Muscle layer of colon (tissue), 2 donors: ENCODE data around the gene ITPRID2.
A peak's percentile ranks its signal among the peaks of the same experiment; 100 is the strongest.
"Not testable (repeated sequence)": the region's sequence is repeated elsewhere in the genome, so short reads cannot be mapped to it uniquely, and the experiment has no call there.

Source experiments
- H3K27ac ChIP-seq: one replicate; pipeline ENCODE4 v1.7.0; 2013; ENCODE audit warnings: low read depth, mild to moderate bottlenecking, low read length, moderate library complexity
- H3K27me3 ChIP-seq, 2 donors: one replicate each; pipeline ENCODE4 v1.7.0; 2013; ENCODE audit warnings: low read length in 2 of 2, mild to moderate bottlenecking in 2 of 2; ENCODE audit not compliant: insufficient read depth in 2 of 2, control insufficient read depth in 1 of 2
- H3K36me3 ChIP-seq: one replicate; pipeline ENCODE4 v1.7.0; 2013; ENCODE audit warnings: mild to moderate bottlenecking, low read length; ENCODE audit not compliant: insufficient read depth
- H3K4me1 ChIP-seq: one replicate; pipeline ENCODE4 v1.7.0; 2013; ENCODE audit warnings: mild to moderate bottlenecking, low read length; ENCODE audit not compliant: insufficient read depth
- H3K4me3 ChIP-seq, 2 donors: one replicate each; pipeline ENCODE4 v1.7.0; 2013; ENCODE audit warnings: low read length in 2 of 2, low read depth in 1 of 2, mild to moderate bottlenecking in 1 of 2, moderate library complexity in 1 of 2
- H3K9ac ChIP-seq: one replicate; pipeline ENCODE4 v1.7.0; 2013; ENCODE audit warnings: low read length
- H3K9me3 ChIP-seq: one replicate; pipeline ENCODE4 v1.7.0; 2013; ENCODE audit warnings: mild to moderate bottlenecking, low read length
- donor health status: abdominal sarcoma.
- donor health status: Adenocarcinoma of cecum.

The ITPRID2 gene

GRCh38 chr2:181953881-181954537, 62.5 kb downstream of the ITPRID2 start:
- Histone ChIP-seq H3K9me3 (no peaks in the 10 kb centered on the region), H3K9ac (no peak overlapping the region), H3K27me3 (no peaks in the 10 kb centered on the region), H3K27ac (no peak overlapping the region), H3K4me3 (peak overlapping the region in 1 of 2 donors; percentile 32), H3K36me3 (no peaks in the 10 kb centered on the region), H3K4me1 (no peaks in the 10 kb centered on the region)

- H3K27me3 ChIP-seq, result no peaks in the 10 kb centered on the region
- no peaks in the 10 kb centered on the region for H3K36me3 ChIP-seq
- no peak overlapping the region for H3K9ac ChIP-seq
- no peaks in the 10 kb centered on the region for H3K4me1 ChIP-seq
- H3K4me3 ChIP-seq, result peak overlapping the region in 1 of 2 donors; percentile 32
- no peaks in the 10 kb centered on the region for H3K9me3 ChIP-seq
- H3K27ac ChIP-seq, result no peak overlapping the region
Observed at GRCh38 chr2:181954538-181954883, 63.0 kb downstream of the ITPRID2 start.

- Histone ChIP-seq H3K36me3 (no peaks in the 10 kb centered on the region), H3K27ac (no peak overlapping the region), H3K4me3 (no peak overlapping the region)
Observed at GRCh38 chr2:181955010-181955409, 63.5 kb downstream of the ITPRID2 start.

GRCh38 chr2:181955866-181956265, 64.3 kb downstream of the ITPRID2 start:
- H3K36me3 ChIP-seq, H3K27me3 ChIP-seq, H3K9ac ChIP-seq, H3K9me3 ChIP-seq, H3K4me3 ChIP-seq, H3K27ac ChIP-seq, H3K4me1 ChIP-seq: not testable (repeated sequence)

More at GRCh38 chr2:181955010-181955409, 63.5 kb downstream of the ITPRID2 start:
- Histone ChIP-seq H3K9ac (no peak overlapping the region), H3K27me3 (no peaks in the 10 kb centered on the region), H3K9me3 (no peaks in the 10 kb centered on the region), H3K4me1 (no peaks in the 10 kb centered on the region)

GRCh38 chr2:181957668-181958067, 66.1 kb downstream of the ITPRID2 start:
- H3K27ac ChIP-seq, result no peak overlapping the region
- no peak overlapping the region for H3K9ac ChIP-seq
- H3K4me3 ChIP-seq, result no peak overlapping the region
- no peaks in the 10 kb centered on the region for H3K4me1 ChIP-seq
- H3K27me3 ChIP-seq, result no peaks in the 10 kb centered on the region
- no peaks in the 10 kb centered on the region for H3K36me3 ChIP-seq
- H3K9me3 ChIP-seq, result no peaks in the 10 kb centered on the region

- Histone ChIP-seq H3K9ac (no peak overlapping the region), H3K9me3 (no peaks in the 10 kb centered on the region), H3K27ac (no peak overlapping the region), H3K4me3 (no peak overlapping the region), H3K36me3 (no peaks in the 10 kb centered on the region), H3K27me3 (no peaks in the 10 kb centered on the region), H3K4me1 (no peaks in the 10 kb centered on the region)
Observed at GRCh38 chr2:181958726-181959125, 67.2 kb downstream of the ITPRID2 start.

GRCh38 chr2:181959508-181959907, 68.0 kb downstream of the ITPRID2 start:
- Histone ChIP-seq H3K36me3 (no peaks in the 10 kb centered on the region), H3K27me3 (no peaks in the 10 kb centered on the region), H3K4me1 (no peaks in the 10 kb centered on the region), H3K4me3 (no peak overlapping the region), H3K9ac (no peak overlapping the region), H3K27ac (no peak overlapping the region), H3K9me3 (no peaks in the 10 kb centered on the region)

GRCh38 chr2:181961167-181961566, 69.6 kb downstream of the ITPRID2 start:
- not testable (repeated sequence) for H3K9ac ChIP-seq, H3K36me3 ChIP-seq, H3K4me1 ChIP-seq, H3K4me3 ChIP-seq, H3K27ac ChIP-seq, H3K9me3 ChIP-seq, H3K27me3 ChIP-seq

- H3K4me1 ChIP-seq, result no peaks in the 10 kb centered on the region
- no peak overlapping the region for H3K27ac ChIP-seq
- no peak overlapping the region for H3K9ac ChIP-seq
- no peaks in the 10 kb centered on the region for H3K27me3 ChIP-seq
- H3K4me3 ChIP-seq, result no peak overlapping the region
- no peaks in the 10 kb centered on the region for H3K9me3 ChIP-seq
- H3K36me3 ChIP-seq, result no peaks in the 10 kb centered on the region
Observed at GRCh38 chr2:181962142-181962541, 70.6 kb downstream of the ITPRID2 start.

GRCh38 chr2:181970160-181970794, 78.7 kb downstream of the ITPRID2 start:
- Histone ChIP-seq H3K4me1 (no peaks in the 10 kb centered on the region), H3K9me3 (no peaks in the 10 kb centered on the region), H3K36me3 (no peaks in the 10 kb centered on the region), H3K27ac (no peak overlapping the region), H3K4me3 (no peak overlapping the region), H3K27me3 (no peaks in the 10 kb centered on the region), H3K9ac (no peak overlapping the region)

GRCh38 chr2:181971032-181971431, 79.5 kb downstream of the ITPRID2 start:
- no peak overlapping the region for H3K4me3 ChIP-seq
- H3K9ac ChIP-seq, result no peak overlapping the region
- no peak overlapping the region for H3K27ac ChIP-seq
- no peaks in the 10 kb centered on the region for H3K4me1 ChIP-seq
- H3K27me3 ChIP-seq, result no peaks in the 10 kb centered on the region
- no peaks in the 10 kb centered on the region for H3K9me3 ChIP-seq
- no peaks in the 10 kb centered on the region for H3K36me3 ChIP-seq
